HepG2 (cell line): ENCODE data around the gene SDK2. TPM values are rescaled to one million over a fixed set of nuclear protein-coding genes. Genes with fewer than 3 reads are reported as not detected.

Experiments used
- ATAC-seq: fragments of 200-7000 bp; cut with Tn5 transposase; 3 replicates; pipeline ENCODE4 v1.9.1; 2020; ENCODE audit warnings: mild to moderate bottlenecking, moderate library complexity
- BruUV-seq: library from RNA; stranded (reverse); fragments of 400-500 nt; replicated peaks from 2 replicates; lab custom pipeline; 2021; lab: Mats Ljungman, UMichigan
- CTCF ChIA-PET: fragments of 300-600 bp; formaldehyde crosslinking; extraction: SDS; loops from one replicate; lab custom pipeline; 2021; ENCODE audit warnings: low total read pairs, inconsistent platforms, low intra/inter-chr PET ratio; lab: Yijun Ruan, JAX
- POLR2A ChIA-PET: fragments of 350-600 bp; sonication (Branson Sonifier 250); formaldehyde crosslinking; loops from one replicate; lab custom pipeline; 2020; ENCODE audit warnings: antibody characterized with exemption, inconsistent platforms; lab: Yijun Ruan, JAX
- DNase-seq: peaks from one replicate; pipeline ENCODE4 v3.0.0-alpha.2; 2015; ENCODE audit warnings: low spot score
- FAIRE-seq: peaks from 3 replicates; lab custom pipeline; 2011; peaks lifted over from hg19 to GRCh38; lab: Jason Lieb, UNC
- H2AFZ ChIP-seq: one replicate; pipeline ENCODE4 v1.6.1; 2011; ENCODE audit warnings: low read length, inconsistent platforms
- H3K27ac ChIP-seq: fragments of 300-600 bp; 3 replicates; pipeline ENCODE4 v1.8.0; 2011; ENCODE audit warnings: mixed run types, mild to moderate bottlenecking, mixed read lengths, low read length, inconsistent platforms; ENCODE audit not compliant: insufficient read depth; ENCODE audit errors: extremely low read length
- H3K27me3 ChIP-seq, 2 experiments: fragments of 200-600 bp in 1 of 2; 2 replicates in 1 of 2; 3 replicates in 1 of 2; pipeline versions ENCODE4 v1.6.0 to v1.8.0; 2011; ENCODE audit warnings: low read length in 2 of 2, mild to moderate bottlenecking in 2 of 2, moderate library complexity in 2 of 2, inconsistent platforms in 1 of 2; ENCODE audit not compliant: insufficient read depth in 2 of 2, control insufficient read depth in 1 of 2
- H3K36me3 ChIP-seq, 2 experiments: fragments of 200-600 bp in 1 of 2; replicated peaks in 1 of 2; 2 replicates in 1 of 2; 3 replicates in 1 of 2; pipeline versions ENCODE4 v1.5.1 to v1.8.0; 2011; ENCODE audit warnings: low read length in 2 of 2, inconsistent platforms in 1 of 2; ENCODE audit not compliant: insufficient read depth in 2 of 2, control insufficient read depth in 1 of 2
- H3K4me1 ChIP-seq: 2 replicates; pipeline ENCODE4 v1.5.1; 2012; ENCODE audit warnings: low read length, inconsistent platforms; ENCODE audit not compliant: insufficient read depth
- H3K4me2 ChIP-seq: 2 replicates; pipeline ENCODE4 v1.6.0; 2011; ENCODE audit warnings: low read depth, low read length, inconsistent platforms
- H3K4me3 ChIP-seq, 3 experiments: fragments of 200-600 bp in 1 of 3; sonication (generic), shearing (Covaris generic) in 1 of 3; replicated peaks in 1 of 3; 2 replicates each; pipeline ENCODE4 v1.5.1; 2011 to 2016; ENCODE audit warnings: low read length in 3 of 3, inconsistent platforms in 2 of 3, low read depth in 2 of 3, mild to moderate bottlenecking in 2 of 3, control low read depth in 1 of 3, mixed read lengths in 1 of 3; ENCODE audit not compliant: insufficient read depth in 1 of 3
- H3K79me2 ChIP-seq: one replicate; pipeline ENCODE4 v1.6.1; 2011; ENCODE audit warnings: low read length, inconsistent platforms; ENCODE audit not compliant: insufficient read depth
- H3K9ac ChIP-seq: 2 replicates; pipeline ENCODE4 v1.6.0; 2011; ENCODE audit warnings: mild to moderate bottlenecking, low read depth, low read length, inconsistent platforms; ENCODE audit not compliant: insufficient read depth
- H3K9me3 ChIP-seq: 2 replicates; pipeline ENCODE4 v1.5.1; 2012; ENCODE audit warnings: mild to moderate bottlenecking, low read length
- H4K20me1 ChIP-seq: 2 replicates; pipeline ENCODE4 v1.6.0; 2011; ENCODE audit warnings: inconsistent platforms, mild to moderate bottlenecking, low read length, moderate library complexity; ENCODE audit not compliant: insufficient read depth
- ELF1 ChIP-seq: sonication (generic); formaldehyde crosslinking; IDR thresholded peaks from 2 replicates; pipeline ENCODE4 v1.4.0; 2020; ENCODE audit warnings: missing genetic modification reagents
- FOXC1 ChIP-seq: sonication (generic); formaldehyde crosslinking; IDR thresholded peaks from 2 replicates; pipeline ENCODE4 v1.8.0; 2022; ENCODE audit warnings: mild to moderate bottlenecking, missing genetic modification reagents, borderline replicate concordance
- GTF3A ChIP-seq: sonication (generic); formaldehyde crosslinking; conservative IDR thresholded peaks from 2 replicates; pipeline ENCODE4 v1.4.0; 2020; ENCODE audit warnings: mild to moderate bottlenecking, missing genetic modification reagents
- MNT ChIP-seq: fragments of 450-650 bp; IDR thresholded peaks from 2 replicates; pipeline ENCODE4 v1.6.1; 2016
- NCOR1 ChIP-seq: fragments of 200-600 bp; sonication (generic); IDR thresholded peaks from 2 replicates; pipeline ENCODE4 v1.7.0; 2017; ENCODE audit warnings: antibody characterized with exemption, low read length, borderline replicate concordance
- ZFP37 ChIP-seq: sonication (generic); formaldehyde crosslinking; IDR thresholded peaks from 2 replicates; pipeline ENCODE4 v1.4.0; 2020; ENCODE audit warnings: missing genetic modification reagents, borderline replicate concordance
- ZNF331 ChIP-seq: sonication (generic); formaldehyde crosslinking; IDR thresholded peaks from 2 replicates; pipeline ENCODE4 v1.4.0; 2020; ENCODE audit warnings: missing genetic modification reagents
- WGBS: methylation state at CpG from one replicate; pipeline ENCODE4 v1.1.6; 2017; ENCODE audit warnings: low lambda C conversion rate; 5-methylcytosine and 5-hydroxymethylcytosine counted together
- in situ Hi-C: cut with HindIII; loops from 2 replicates; pipeline ENCODE4 v1.10.0; 2017; ENCODE audit warnings: low pct_unique_long_range_greater_than_20kb; ENCODE audit not compliant: extremely low pct_ligation_motif_present
- intact Hi-C: fragments of 100-400 bp; cut with micrococcal nuclease; formaldehyde crosslinking; loops from one replicate; pipeline ENCODE4 v1.10.0; 2022; ENCODE audit not compliant: unreplicated experiment
- polyA plus RNA-seq, 8 experiments: library from polyadenylated mRNA; depleted of rRNA in 3 of 8; stranded (reverse) in 7 of 8; unstranded in 1 of 8; fragments of >200 nt; fragmentation: Illumina TruSeq in 4 of 8; extraction: Trizol in 4 of 8; gene quantifications; 2 replicates each; pipeline versions ENCODE4 v1.2.1 to v1.2.3, GENCODE V29; 2011 to 2016; ENCODE audit warnings: low read depth in 4 of 8, missing spikeins in 1 of 8, mixed read lengths in 1 of 8; ENCODE audit not compliant: insufficient read depth in 1 of 8
- total RNA-seq, 5 experiments: library from RNA; depleted of rRNA; stranded (reverse); fragments of >200 nt; fragmentation: Illumina TruSeq; extraction: Trizol; gene quantifications; 2 replicates each; pipeline ENCODE4 v1.2.3, GENCODE V29; 2016; ENCODE audit warnings: low read depth in 1 of 5

The SDK2 gene
- total and polyA plus RNA-seq, 2 of the 13 experiments (the other 11 are each of a cell fraction or from before 2014, with no cell fraction given): not detected

- Histone ChIP-seq H4K20me1 (no peaks in the 10 kb centered on the region), H3K4me1 (peaks cover 6% of the 10 kb centered on the region), H3K9ac (no peak overlapping the region), H3K36me3 (no peaks in the 10 kb centered on the region), H3K79me2 (no peaks in the 10 kb centered on the region), H3K4me3 (no peak overlapping the region), H3K27ac (no peak overlapping the region), H3K27me3 (no peaks in the 10 kb centered on the region), H2AFZ (no peak overlapping the region), H3K9me3 (peaks cover 5% of the 10 kb centered on the region; the same call in 1 of the 2 replicates), H3K4me2 (no peak overlapping the region)
- FAIRE-seq (no peak), DNase-seq (no peak), ATAC-seq (no peak)
- intact Hi-C loops (no loop called here), in situ Hi-C loops (no loop called here)
- POLR2A ChIA-PET: no interaction called here
- no TSS peak for BruUV-seq
- CTCF ChIA-PET: no interaction called here
- 0% methylated on average over 1 of the region's 1 CpG for WGBS
- TF ChIP-seq ZNF331 (peak; percentile 99), ELF1 (CRISPR knock-in tag) (no peak)
Measured at GRCh38 chr17:73681946-73682345, 37.7 kb upstream of the SDK2 start.

GRCh38 chr17:73679476-73679875, 35.2 kb upstream of the SDK2 start:
- TF ChIP-seq FOXC1 (no peak), ZFP37 (CRISPR knock-in tag) (no peak), GTF3A (CRISPR knock-in tag) (no peak), MNT (no peak), NCOR1 (no peak)
- Histone ChIP-seq H3K9ac (no peak overlapping the region), H3K27ac (no peak overlapping the region), H3K36me3 (no peaks in the 10 kb centered on the region), H3K79me2 (no peaks in the 10 kb centered on the region), H3K9me3 (peaks cover 5% of the 10 kb centered on the region; the same call in 1 of the 2 replicates), H3K4me2 (no peak overlapping the region), H3K4me3 (no peak overlapping the region), H3K27me3 (no peaks in the 10 kb centered on the region), H3K4me1 (no peaks in the 10 kb centered on the region), H4K20me1 (no peaks in the 10 kb centered on the region), H2AFZ (no peak overlapping the region)
- in situ Hi-C loops: no loop called here
- DNase-seq: no peak
- no TSS peak for BruUV-seq
- WGBS: 2% methylated on average over 4 of the region's 4 CpGs
- no peak for ATAC-seq
- no peak for FAIRE-seq
- intact Hi-C loops: no loop called here
- POLR2A ChIA-PET: no interaction called here
- CTCF ChIA-PET: no interaction called here
